ENCODE data around the gene OTOGL.

- TF ChIP-seq CTCF (IDR thresholded peaks at IDR 0.05; ENCODE audit: poor library complexity, severe bottlenecking): no peak
- TF ChIP-seq EP300 (conservative IDR thresholded peaks at IDR 0.05; ENCODE audit: poor library complexity, severe bottlenecking): no peak
- TF ChIP-seq POLR2AphosphoS5 (IDR thresholded peaks at IDR 0.05): no peak
- TF ChIP-seq RAD21 (conservative IDR thresholded peaks at IDR 0.05): no peak
- no peak for TF ChIP-seq TAF1 (IDR thresholded peaks at IDR 0.05; ENCODE audit: low read depth)
Observed at GRCh38 chr12:80170915-80171314, 71.6 kb downstream of the OTOGL start.

Measured in neural cell (in vitro differentiated cells).